GM21447 (cell line): ENCODE measurements around the gene ANKRD16.
"Not testable (repeated sequence)": the region's sequence is repeated elsewhere in the genome, so short reads cannot be mapped to it uniquely, and the experiment has no call there.

Experiments used
- ATAC-seq: cut with Tn5 transposase; IDR thresholded peaks from one replicate; pipeline ENCODE4 v1.9.1; 2021; ENCODE audit not compliant: unreplicated experiment

Gene ANKRD16

DNA sequence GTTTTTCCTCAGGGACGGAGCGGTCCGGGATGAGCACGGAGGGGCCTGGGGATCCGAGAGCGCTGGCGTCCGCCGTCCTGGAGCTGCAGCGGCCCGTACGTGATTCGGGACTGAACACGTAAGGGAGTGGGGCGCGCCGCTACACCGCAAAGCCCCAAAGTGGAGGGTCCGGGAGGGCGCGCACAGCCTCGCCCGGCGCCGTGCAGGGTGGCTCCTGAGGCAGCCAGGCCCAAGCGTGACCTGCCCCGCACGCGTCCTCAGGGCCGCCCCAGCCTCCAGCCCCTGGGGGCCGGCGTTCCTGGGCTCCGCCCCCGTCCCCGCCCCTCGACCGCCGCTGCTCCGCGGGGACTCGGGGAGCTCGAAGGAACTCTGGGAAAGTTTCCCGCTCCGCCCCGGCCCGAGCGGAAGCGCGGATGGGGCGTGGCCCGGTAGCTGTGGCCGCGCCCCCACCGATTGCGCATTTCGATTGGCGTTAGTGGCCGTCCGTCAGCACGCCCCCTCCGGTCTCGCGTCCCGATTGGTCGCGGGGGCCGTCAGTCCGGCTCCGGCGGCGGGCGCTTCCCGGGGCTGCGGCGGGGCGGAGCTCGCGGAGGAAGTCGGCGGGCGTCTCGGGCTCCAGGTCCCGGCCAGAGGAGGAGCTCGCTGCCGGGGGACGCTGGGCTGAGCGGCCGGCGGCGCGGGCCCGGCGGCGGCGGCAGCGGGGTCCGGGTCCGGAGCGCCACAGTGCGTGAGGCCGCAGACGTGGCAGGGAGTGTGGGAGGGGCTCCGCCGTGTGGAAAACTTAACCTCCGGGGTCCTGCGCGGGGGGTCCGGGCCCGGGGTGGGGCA is at the start of gene ANKRD16, which contains the start of gene FBH1:
Gene ANKRD16, minus strand, starts transcription at position 270 of the 828 bp plus-strand sequence. CDS start 539 bp downstream, outside the sequence.
Gene FBH1, plus strand, starts transcription at position 620 of the 828 bp plus-strand sequence. Its CDS starts 103 bp downstream, at position 723.
- ATAC-seq = peak; percentile 85

- ATAC-seq = no peak
These were observed 48.6 kb upstream of the ANKRD16 start for GRCh38 chr10:5938291-5938690.

- ATAC-seq = no peak
These were observed 47.3 kb upstream of the ANKRD16 start for GRCh38 chr10:5937016-5937415.

- ATAC-seq = no peak
These were observed 45.9 kb upstream of the ANKRD16 start for GRCh38 chr10:5935628-5936027.

DNA sequence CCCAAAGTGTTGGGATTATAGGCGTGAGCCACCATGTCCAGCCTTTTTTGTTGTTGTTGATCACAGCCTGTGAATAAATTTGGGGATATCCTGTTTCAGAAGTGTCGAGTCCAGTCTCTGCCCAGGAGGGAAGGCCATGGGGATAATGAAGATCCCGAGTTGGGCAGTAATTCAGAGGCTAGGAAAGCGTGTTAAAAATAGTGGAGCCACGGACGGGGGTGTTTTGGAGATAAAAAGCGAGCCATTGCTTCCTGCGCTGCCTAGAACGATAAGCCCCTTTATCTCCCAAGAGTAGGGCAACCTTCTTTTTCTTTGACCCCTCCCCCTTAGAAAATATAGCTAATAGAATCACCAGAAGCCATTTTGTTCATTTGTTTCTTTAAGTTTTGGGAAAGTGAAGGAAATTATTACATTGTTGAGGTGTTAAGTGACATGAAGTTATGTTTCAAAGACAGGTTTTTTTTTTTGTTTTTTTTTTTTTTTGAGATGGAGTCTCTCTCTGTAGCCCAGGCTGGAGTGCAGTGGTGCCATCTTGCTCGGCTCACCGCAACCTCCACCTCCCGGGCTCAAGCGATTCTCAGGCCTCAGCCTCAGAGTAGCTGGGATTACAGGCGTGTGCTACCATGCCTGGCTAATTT is 44.3 kb upstream of the ANKRD16 start:
- no peak for ATAC-seq

GRCh38 chr10:5932345-5932744 is 42.7 kb upstream of the ANKRD16 start:
- ATAC-seq = no peak

DNA sequence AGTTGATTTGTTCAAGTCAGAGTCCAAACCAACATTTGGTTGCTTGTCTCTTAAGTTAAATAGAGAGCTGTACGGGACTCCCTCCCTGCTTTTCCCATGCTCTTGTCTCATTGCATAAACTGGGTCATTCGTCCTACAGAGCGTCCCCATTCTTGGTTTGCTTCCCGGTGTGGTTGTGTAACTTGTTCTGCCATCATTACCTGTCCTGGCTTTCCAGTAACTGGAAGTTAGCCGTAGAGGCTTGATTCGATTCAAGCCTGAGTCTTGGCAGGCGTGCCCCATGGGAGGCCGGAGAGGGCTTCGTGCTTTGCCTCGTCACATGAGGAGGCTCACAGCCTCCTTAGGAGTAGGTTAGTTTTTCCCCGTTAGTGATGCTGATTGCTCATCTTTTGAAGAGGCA is 40.6 kb upstream of the ANKRD16 start:
- no peak for ATAC-seq

- ATAC-seq = no peak
These were observed 39.7 kb upstream of the ANKRD16 start for GRCh38 chr10:5929442-5929841.

- no peak for ATAC-seq
These were observed 37.6 kb upstream of the ANKRD16 start for GRCh38 chr10:5927306-5927705.

DNA sequence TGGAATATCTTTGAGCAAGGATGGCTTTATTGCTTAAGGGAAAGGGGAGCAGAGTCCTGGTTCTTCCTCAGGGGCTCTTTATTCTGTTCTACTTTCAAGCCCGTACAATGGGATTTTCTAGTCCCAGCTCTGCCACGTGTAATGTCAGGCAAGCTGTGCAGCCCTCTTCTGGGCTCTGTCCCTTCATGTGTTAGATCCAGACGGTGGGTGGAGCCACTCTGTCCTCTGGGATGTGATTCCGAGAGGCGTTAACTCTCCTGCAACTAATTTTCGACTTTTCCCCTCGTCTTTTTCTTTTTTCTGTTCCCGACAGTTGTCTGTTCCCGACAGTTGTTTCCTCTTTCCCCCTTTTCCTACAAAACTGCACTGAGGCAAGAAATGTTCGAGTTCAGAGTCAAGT is 35.2 kb upstream of the ANKRD16 start:
- ATAC-seq = no peak

DNA sequence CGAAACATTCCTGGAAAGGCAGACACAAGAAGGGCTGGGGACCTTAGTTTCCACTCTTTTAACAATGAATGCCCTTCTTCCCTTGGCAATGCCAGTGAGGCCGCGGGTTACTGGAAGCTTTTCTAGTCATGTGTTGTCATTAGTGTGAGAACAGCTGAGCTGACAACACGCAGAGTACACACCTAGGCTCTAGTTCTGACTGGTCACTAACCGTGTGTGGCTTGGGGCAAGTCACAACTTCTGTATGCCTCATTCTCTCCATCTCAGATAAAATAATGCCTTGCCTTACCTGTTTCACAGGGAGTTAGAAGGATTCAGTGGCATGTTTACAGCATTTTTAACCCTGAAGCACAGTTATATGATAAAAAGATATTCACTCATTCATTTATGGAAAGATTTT is 32.1 kb upstream of the ANKRD16 start:
- ATAC-seq = no peak

DNA sequence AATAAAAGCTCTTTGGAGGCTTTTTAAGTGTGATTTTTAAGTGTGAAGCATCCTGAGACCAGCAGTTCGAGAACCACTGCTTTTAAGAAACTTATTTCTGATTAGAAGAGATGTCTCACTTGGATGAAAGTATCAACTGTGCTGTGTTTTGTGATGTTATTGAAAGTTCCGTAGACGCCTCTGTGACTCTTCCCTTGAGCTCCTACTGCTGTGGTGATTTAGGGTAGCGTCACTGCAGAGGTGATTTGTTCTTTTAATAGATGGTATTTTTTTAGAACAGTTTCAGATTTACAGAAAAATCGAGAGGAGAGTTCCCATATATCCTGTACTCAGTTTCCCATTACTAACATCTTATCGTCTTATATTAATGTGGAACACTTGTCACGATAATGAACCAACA is 29.9 kb upstream of the ANKRD16 start:
- ATAC-seq = no peak

GRCh38 chr10:5918763-5919162 is 29.1 kb upstream of the ANKRD16 start:
- ATAC-seq = no peak

DNA sequence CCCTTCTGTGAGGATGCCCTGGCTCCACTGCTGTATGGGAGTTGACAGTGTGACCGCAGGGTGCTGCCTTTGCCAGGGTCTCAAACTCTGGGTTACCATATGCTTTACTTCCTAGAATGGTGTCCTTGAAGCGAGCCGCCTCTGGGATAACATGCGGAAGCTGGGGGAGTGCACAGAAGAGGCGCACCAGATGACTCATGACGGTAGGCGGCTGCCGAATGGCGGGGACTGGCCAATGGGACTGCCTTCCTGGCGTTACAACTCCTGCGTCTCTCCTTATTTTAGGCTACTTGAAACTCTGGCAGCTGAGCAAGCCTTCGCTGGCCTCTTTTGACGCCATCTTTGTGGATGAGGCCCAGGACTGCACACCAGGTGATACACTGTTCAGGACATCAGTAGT is 27.6 kb upstream of the ANKRD16 start:
- no peak for ATAC-seq

- no peak for ATAC-seq
These were observed 25.8 kb upstream of the ANKRD16 start for GRCh38 chr10:5915451-5915850.

DNA sequence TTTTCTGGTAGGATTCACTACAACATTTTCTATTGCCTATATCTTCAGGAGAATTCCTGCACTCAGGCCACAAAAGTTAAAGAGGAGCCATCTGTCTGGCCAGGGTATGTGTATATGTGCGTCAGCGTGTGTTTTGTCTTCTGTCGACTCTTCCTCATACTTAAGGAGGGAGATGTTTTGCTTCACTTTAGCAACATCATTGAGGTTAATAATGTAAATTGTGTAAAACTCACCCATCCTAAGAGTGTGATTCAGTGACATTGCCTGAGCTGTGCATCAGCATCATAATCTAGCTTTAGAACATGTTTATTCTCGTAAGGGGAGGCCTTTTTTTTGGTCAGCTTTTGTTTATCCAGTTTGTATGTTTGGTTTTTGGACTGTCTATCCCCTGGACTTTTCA is 24.0 kb upstream of the ANKRD16 start:
- no peak for ATAC-seq

DNA sequence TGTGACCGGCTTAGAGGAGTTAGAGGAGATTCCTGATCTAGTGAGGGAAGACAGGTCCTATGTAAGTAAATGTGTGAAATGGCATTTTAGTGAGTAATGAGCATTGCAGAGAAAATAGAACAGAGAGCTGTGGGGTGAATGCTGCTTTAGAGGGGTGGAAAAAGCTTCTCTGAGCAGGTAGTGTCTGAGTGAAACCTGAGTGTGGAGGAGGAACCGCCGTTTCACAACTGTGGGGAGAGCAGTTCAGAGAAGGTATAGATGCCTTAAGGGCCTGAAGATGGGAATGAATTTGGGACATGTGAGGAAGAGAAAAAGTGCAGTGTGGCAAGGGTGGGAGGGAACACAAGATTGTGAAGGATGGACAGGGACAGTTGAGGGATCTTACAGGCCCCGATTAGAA is 22.0 kb upstream of the ANKRD16 start:
- no peak for ATAC-seq

DNA sequence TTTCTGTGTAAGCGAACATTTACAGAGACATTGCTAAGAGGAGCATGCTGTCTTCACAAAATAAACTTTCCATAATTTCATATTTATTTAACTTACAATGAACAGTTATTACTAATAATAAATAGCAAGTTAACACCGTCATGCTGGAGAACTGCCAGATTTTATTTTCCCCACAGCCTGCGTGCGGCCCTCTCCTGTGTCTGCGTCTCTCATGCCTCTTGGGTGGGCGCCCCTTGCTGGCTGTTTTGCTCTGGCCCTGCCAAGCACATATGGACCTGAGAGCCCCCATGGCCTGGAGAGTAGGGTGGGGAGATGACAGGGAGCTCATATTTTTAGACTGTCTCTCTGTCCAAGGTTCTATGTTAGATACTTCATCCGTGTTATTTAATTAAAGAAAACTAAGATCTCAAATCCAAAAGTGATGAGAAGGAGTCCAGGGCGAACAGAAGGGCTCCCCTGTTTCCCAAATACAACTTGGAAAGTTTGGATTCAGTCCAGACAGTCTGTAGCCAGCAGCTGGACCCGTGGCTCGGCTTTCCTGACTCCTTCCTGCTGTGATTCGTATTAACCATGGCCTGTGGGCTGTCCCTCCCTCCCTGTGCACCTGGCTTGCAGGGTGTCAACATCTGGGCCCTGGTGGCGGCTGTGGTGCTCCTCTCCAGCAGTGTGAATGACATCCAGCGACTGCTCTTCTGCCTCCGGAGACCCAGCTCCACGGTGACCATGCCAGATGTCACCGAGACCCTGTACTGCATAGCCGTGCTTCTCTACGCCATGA is 20.8 kb upstream of the ANKRD16 start:
- ATAC-seq = no peak

DNA sequence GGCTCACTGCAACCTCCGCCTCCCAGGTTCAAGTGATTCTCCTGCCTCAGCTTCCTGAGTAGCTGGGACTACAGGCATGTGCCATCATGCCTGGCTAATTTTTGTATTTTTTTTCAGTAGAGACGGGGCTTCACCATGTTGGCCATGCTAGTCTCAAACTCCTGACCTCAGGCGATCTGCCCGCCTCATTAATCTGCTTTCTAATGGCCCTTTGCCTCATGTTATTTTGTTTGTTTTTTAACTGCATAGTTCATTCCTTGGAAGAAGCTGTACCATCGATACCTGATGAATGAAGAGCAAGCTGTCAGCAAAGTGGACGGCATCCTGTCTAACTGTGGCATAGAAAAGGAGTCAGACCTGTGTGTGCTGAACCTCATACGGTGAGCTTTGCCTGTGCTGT is 19.0 kb upstream of the ANKRD16 start:
- ATAC-seq = not testable (repeated sequence)

GRCh38 chr10:5906651-5907050 is 17.0 kb upstream of the ANKRD16 start:
- ATAC-seq = no peak

- no peak for ATAC-seq
These were observed 16.3 kb upstream of the ANKRD16 start for GRCh38 chr10:5905854-5906507.
